Jurkat, Clone E6-1 (cell line): ENCODE measurements around the gene NFU1.
"Not testable (repeated sequence)": the region's sequence is repeated elsewhere in the genome, so short reads cannot be mapped to it uniquely, and the experiment has no call there.

Experiments
- DNase-seq: peaks from one replicate; pipeline ENCODE4 v3.0.0-alpha.2; 2011; ENCODE audit warnings: low read depth, low spot score
- H3K4me3 ChIP-seq: 2 replicates; pipeline ENCODE4 v1.5.1; 2011; ENCODE audit warnings: mild to moderate bottlenecking, low read length, control low read depth, moderate library complexity

NFU1 gene

DNA sequence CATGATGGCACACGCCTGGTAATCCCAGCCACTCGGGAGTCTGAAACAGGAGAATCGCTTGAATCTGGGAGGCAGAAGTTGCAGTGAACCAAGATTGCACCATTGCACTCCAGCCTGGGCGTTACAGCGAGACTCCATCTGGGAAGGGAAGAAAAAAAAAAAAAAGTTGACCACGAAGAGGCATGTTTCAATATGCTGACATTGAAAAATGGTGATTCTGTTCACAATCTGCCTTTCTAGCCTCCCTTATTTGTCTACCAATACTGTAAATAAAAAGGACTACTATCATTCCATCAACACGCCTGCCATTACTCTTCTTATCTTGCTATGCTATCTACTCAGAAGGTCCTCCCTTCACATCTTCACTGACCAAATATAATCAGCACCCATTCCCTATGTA lies 68.6 kb downstream of the NFU1 start:
- H3K4me3 ChIP-seq = no peak overlapping the region
- no peak for DNase-seq

DNA sequence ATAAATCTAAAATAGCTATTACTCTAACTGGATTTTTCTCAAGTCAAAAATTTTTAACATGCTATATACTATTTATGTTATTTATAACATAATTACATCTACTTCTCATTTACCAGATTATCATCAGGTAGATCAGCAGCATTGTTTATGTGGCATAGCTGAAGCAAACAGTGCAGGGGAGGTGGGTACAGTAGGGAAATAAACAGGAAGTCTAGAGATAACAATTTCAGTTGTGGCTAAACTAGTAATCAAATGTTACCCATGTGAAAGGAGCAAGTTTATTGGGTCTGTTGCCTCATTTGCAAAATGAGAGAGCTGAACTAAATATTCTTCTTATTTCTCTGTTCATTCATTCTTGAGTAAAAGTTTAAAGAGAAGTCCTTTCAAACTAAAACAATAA lies 77.9 kb downstream of the NFU1 start:
- no peak for DNase-seq
- H3K4me3 ChIP-seq = no peak overlapping the region

GRCh38 chr2:69358914-69359313 lies 78.3 kb downstream of the NFU1 start:
- no peak for DNase-seq
- H3K4me3 ChIP-seq = no peak overlapping the region

DNA sequence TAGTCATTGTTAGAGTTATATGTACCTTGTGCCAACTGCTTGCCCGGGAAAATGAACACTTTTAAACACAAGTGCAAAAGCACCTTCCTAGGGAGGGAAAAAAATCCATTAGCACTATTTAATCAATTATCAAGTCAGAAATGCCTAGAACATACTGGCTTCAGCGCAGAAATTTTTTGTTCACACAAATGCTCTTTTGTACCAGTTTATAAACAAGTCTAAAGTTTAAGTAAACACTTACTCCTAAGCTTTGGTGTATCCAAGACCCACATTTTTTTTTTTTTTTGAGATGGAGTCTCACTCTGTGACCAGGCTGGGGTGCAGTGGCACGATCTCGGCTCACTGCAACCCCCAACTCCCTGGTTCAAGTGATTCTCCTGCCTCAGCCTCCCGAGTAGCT lies 80.8 kb downstream of the NFU1 start:
- DNase-seq = no peak
- H3K4me3 ChIP-seq = no peak overlapping the region

DNA sequence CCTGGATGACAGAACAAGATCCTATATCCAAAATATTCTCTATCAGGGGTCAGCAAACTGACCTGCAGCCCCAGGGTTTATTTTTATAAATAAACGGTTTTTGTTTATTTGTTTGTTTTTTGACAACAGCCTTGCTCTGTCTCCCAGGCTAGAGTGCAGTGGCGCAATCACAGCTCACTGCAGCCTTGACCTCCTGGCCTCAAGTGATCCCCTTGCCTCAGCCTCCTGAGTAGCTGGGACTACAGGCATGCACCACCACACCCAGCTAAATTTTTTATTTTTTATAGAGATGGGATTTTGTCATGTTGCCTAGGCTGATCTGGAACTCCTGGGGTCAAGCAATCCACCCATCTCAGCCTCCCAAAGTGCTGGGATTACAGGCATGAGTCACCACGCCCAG lies 82.3 kb downstream of the NFU1 start:
- H3K4me3 ChIP-seq, DNase-seq: not testable (repeated sequence)

- no peak for DNase-seq
- no peak overlapping the region for H3K4me3 ChIP-seq
Observed at GRCh38 chr2:69353360-69353759, 83.9 kb downstream of the NFU1 start.

GRCh38 chr2:69348781-69349180 lies 88.5 kb downstream of the NFU1 start:
- H3K4me3 ChIP-seq = no peak overlapping the region
- no peak for DNase-seq
